Mesenchymal stem cell (in vitro differentiated cells and primary cell): ENCODE data around the gene PDLIM1.

Experiments
- DNase-seq: peaks from one replicate; pipeline ENCODE4 v3.0.0-alpha.2; 2013
- H2AFZ ChIP-seq: one replicate; pipeline ENCODE4 v1.6.1; 2013; ENCODE audit warnings: low read depth, mild to moderate bottlenecking, control low read depth, inconsistent platforms, low read length, moderate library complexity
- H2AK5ac ChIP-seq: 2 replicates; pipeline ENCODE4 v1.6.1; 2013; ENCODE audit warnings: low read length, moderate library complexity, mild to moderate bottlenecking, inconsistent platforms; ENCODE audit not compliant: severe bottlenecking
- H2BK120ac ChIP-seq: one replicate; pipeline ENCODE4 v1.6.1; 2013; ENCODE audit warnings: low read depth, mild to moderate bottlenecking, inconsistent platforms, low read length, moderate library complexity
- H2BK12ac ChIP-seq, 2 experiments: one replicate each; pipeline ENCODE4 v1.6.1; 2013; ENCODE audit warnings: inconsistent platforms in 2 of 2, low read length in 2 of 2, mild to moderate bottlenecking in 2 of 2, moderate library complexity in 2 of 2, control low read depth in 1 of 2
- H2BK15ac ChIP-seq: one replicate; pipeline ENCODE4 v1.6.1; 2013; ENCODE audit warnings: mild to moderate bottlenecking, low read depth, inconsistent platforms; ENCODE audit not compliant: poor library complexity, severe bottlenecking
- H2BK5ac ChIP-seq: 2 replicates; pipeline ENCODE4 v1.6.1; 2013; ENCODE audit warnings: low read depth, mild to moderate bottlenecking, low read length, control low read depth, inconsistent platforms; ENCODE audit not compliant: poor library complexity, severe bottlenecking
- H3K14ac ChIP-seq, 2 experiments: one replicate each; pipeline ENCODE4 v1.6.1; 2013; ENCODE audit warnings: inconsistent platforms in 2 of 2, low read length in 2 of 2, control low read depth in 1 of 2, mild to moderate bottlenecking in 1 of 2, moderate library complexity in 1 of 2
- H3K18ac ChIP-seq, 2 experiments: one replicate each; pipeline ENCODE4 v1.6.1; 2013; ENCODE audit warnings: inconsistent platforms in 2 of 2, low read length in 2 of 2, control low read depth in 1 of 2, low read depth in 1 of 2, mild to moderate bottlenecking in 1 of 2
- H3K23ac ChIP-seq, 2 experiments: one replicate each; pipeline ENCODE4 v1.6.1; 2013; ENCODE audit warnings: inconsistent platforms in 2 of 2, low read length in 2 of 2, mild to moderate bottlenecking in 2 of 2, moderate library complexity in 2 of 2, control low read depth in 1 of 2
- H3K27ac ChIP-seq: 2 replicates; pipeline ENCODE4 v1.5.1; 2013; ENCODE audit warnings: mild to moderate bottlenecking, moderate library complexity, low read length, control low read depth, inconsistent platforms; ENCODE audit not compliant: poor library complexity, severe bottlenecking
- H3K27me3 ChIP-seq, 2 experiments: 2 replicates each; pipeline versions ENCODE4 v1.6.1 to v1.7.0; 2013; ENCODE audit warnings: low read length in 2 of 2, mild to moderate bottlenecking in 2 of 2, moderate library complexity in 2 of 2, control low read depth in 1 of 2, inconsistent platforms in 1 of 2; ENCODE audit not compliant: control insufficient read depth in 1 of 2, insufficient read depth in 1 of 2
- H3K36me3 ChIP-seq, 2 experiments: 2 replicates each; pipeline versions ENCODE4 v1.6.1 to v1.7.0; 2013; ENCODE audit warnings: low read length in 2 of 2, control low read depth in 1 of 2, inconsistent platforms in 1 of 2, low read depth in 1 of 2, mild to moderate bottlenecking in 1 of 2; ENCODE audit not compliant: insufficient read depth in 2 of 2, control insufficient read depth in 1 of 2
- H3K4ac ChIP-seq, 2 experiments: one replicate each; pipeline ENCODE4 v1.6.1; 2013; ENCODE audit warnings: inconsistent platforms in 2 of 2, low read length in 2 of 2, mild to moderate bottlenecking in 2 of 2, moderate library complexity in 2 of 2, control low read depth in 1 of 2, low read depth in 1 of 2
- H3K4me1 ChIP-seq: 2 replicates; pipeline ENCODE4 v1.6.1; 2013; ENCODE audit warnings: low read depth, low read length, control low read depth; ENCODE audit not compliant: control insufficient read depth, insufficient read depth
- H3K4me2 ChIP-seq: 2 replicates; pipeline ENCODE4 v1.6.1; 2013; ENCODE audit warnings: low read length, mild to moderate bottlenecking, inconsistent platforms; ENCODE audit not compliant: poor library complexity, severe bottlenecking
- H3K4me3 ChIP-seq, 2 experiments: 2 replicates each; pipeline versions ENCODE4 v1.5.1 to v1.7.0; 2013; ENCODE audit warnings: low read length in 2 of 2, mild to moderate bottlenecking in 2 of 2, control low read depth in 1 of 2, low read depth in 1 of 2; ENCODE audit not compliant: insufficient read depth in 1 of 2
- H3K79me1 ChIP-seq: replicated peaks from 2 replicates; pipeline ENCODE4 v1.6.1; 2013; ENCODE audit warnings: mild to moderate bottlenecking, control low read depth, low read length, inconsistent platforms; ENCODE audit not compliant: poor library complexity, severe bottlenecking
- H3K9ac ChIP-seq: 2 replicates; pipeline ENCODE4 v1.7.0; 2013; ENCODE audit warnings: mild to moderate bottlenecking, low read length, moderate library complexity
- H3K9me3 ChIP-seq: 2 replicates; pipeline ENCODE4 v1.7.0; 2013; ENCODE audit warnings: mild to moderate bottlenecking, low read length; ENCODE audit not compliant: control insufficient read depth
- H4K8ac ChIP-seq: one replicate; pipeline ENCODE4 v1.6.1; 2013; ENCODE audit warnings: inconsistent platforms, mild to moderate bottlenecking, low read length, moderate library complexity
- H4K91ac ChIP-seq: one replicate; pipeline ENCODE4 v1.6.1; 2013; ENCODE audit warnings: mild to moderate bottlenecking, low read length, inconsistent platforms
- WGBS: methylation state at CpG from one replicate; pipeline ENCODE4 v1.1.7; 2013; ENCODE audit warnings: mixed read lengths; 5-methylcytosine and 5-hydroxymethylcytosine counted together

The PDLIM1 gene

GRCh38 chr10:95250856-95251255, 39.9 kb downstream of the PDLIM1 start:
- H3K14ac ChIP-seq = no peak overlapping the region
- no peak overlapping the region for H3K4me2 ChIP-seq
- H3K4me3 ChIP-seq = no peak overlapping the region
- H2BK5ac ChIP-seq = no peak overlapping the region
- H4K91ac ChIP-seq = no peak overlapping the region
- H4K8ac ChIP-seq = no peak overlapping the region
- H3K27me3 ChIP-seq = no peaks in the 10 kb centered on the region
- WGBS = 99% methylated on average over 4 of the region's 4 CpGs
- H3K4me1 ChIP-seq = peaks cover 17% of the 10 kb centered on the region
- peaks cover 24% of the 10 kb centered on the region for H3K79me1 ChIP-seq
- H3K9ac ChIP-seq = no peak overlapping the region
- no peak overlapping the region for H2BK120ac ChIP-seq
- no peaks in the 10 kb centered on the region for H3K9me3 ChIP-seq
- H3K18ac ChIP-seq = no peak overlapping the region
- H3K36me3 ChIP-seq = peaks cover 0 to 20% of the 10 kb centered on the region in 2 experiments
- H2BK15ac ChIP-seq = no peak overlapping the region
- H2AFZ ChIP-seq = no peak overlapping the region
- H3K23ac ChIP-seq = no peak overlapping the region
- no peak for DNase-seq
- peak overlapping the region; percentile 11 for H2AK5ac ChIP-seq
- no peak overlapping the region for H3K27ac ChIP-seq
- H2BK12ac ChIP-seq = no peak overlapping the region
- no peak overlapping the region for H3K4ac ChIP-seq

GRCh38 chr10:95249467-95249866, 41.3 kb downstream of the PDLIM1 start:
- WGBS = 76% methylated on average over 3 of the region's 3 CpGs
- Histone ChIP-seq H2BK120ac (no peak overlapping the region), H2BK12ac (no peak overlapping the region), H3K14ac (no peak overlapping the region), H3K4me2 (no peak overlapping the region), H3K18ac (no peak overlapping the region), H3K9ac (no peak overlapping the region), H3K79me1 (peaks cover 24% of the 10 kb centered on the region), H2AK5ac (peak overlapping the region; percentile 33), H3K27ac (no peak overlapping the region), H3K9me3 (no peaks in the 10 kb centered on the region), H3K4me3 (no peak overlapping the region), H2BK5ac (no peak overlapping the region), H3K23ac (no peak overlapping the region), H2AFZ (no peak overlapping the region), H3K36me3 (peaks cover 0 to 26% of the 10 kb centered on the region in 2 experiments), H4K8ac (no peak overlapping the region), H3K4ac (no peak overlapping the region), H3K27me3 (no peaks in the 10 kb centered on the region), H3K4me1 (peaks cover 21% of the 10 kb centered on the region), H4K91ac (no peak overlapping the region), H2BK15ac (no peak overlapping the region)
- DNase-seq = no peak

GRCh38 chr10:95248989-95249388, 41.8 kb downstream of the PDLIM1 start:
- Histone ChIP-seq H2AFZ (no peak overlapping the region), H4K91ac (peak overlapping the region; percentile 8), H3K36me3 (peaks cover 0 to 26% of the 10 kb centered on the region in 2 experiments), H3K23ac (no peak overlapping the region), H3K9me3 (no peaks in the 10 kb centered on the region), H3K9ac (no peak overlapping the region), H2BK120ac (no peak overlapping the region), H3K4me3 (no peak overlapping the region), H3K4me1 (peaks cover 21% of the 10 kb centered on the region), H3K79me1 (peaks cover 24% of the 10 kb centered on the region), H3K18ac (peak overlapping the region; percentile 6 to 13), H3K4ac (no peak overlapping the region), H3K27me3 (no peaks in the 10 kb centered on the region), H3K27ac (no peak overlapping the region), H4K8ac (no peak overlapping the region), H2BK5ac (no peak overlapping the region), H2BK15ac (no peak overlapping the region), H2AK5ac (no peak overlapping the region), H3K4me2 (no peak overlapping the region), H2BK12ac (no peak overlapping the region), H3K14ac (peak overlapping the region in 1 of 2 experiments; percentile 5)
- 83% methylated on average over 3 of the region's 3 CpGs for WGBS
- DNase-seq = no peak

- Histone ChIP-seq H2BK15ac (no peak overlapping the region), H2AK5ac (peak overlapping the region; percentile 5), H2BK12ac (no peak overlapping the region), H3K14ac (peak overlapping the region in 1 of 2 experiments; percentile 46), H3K4me2 (no peak overlapping the region), H3K9me3 (no peaks in the 10 kb centered on the region), H3K79me1 (peaks cover 22% of the 10 kb centered on the region), H3K18ac (peak overlapping the region; percentile 12 to 75), H4K8ac (peak overlapping the region; percentile 8), H2AFZ (no peak overlapping the region), H3K4me3 (no peak overlapping the region), H3K36me3 (peaks cover 0 to 26% of the 10 kb centered on the region in 2 experiments), H3K9ac (peak overlapping the region; percentile 16), H3K4me1 (peaks cover 21% of the 10 kb centered on the region), H4K91ac (peak overlapping the region; percentile 19), H2BK5ac (no peak overlapping the region), H3K27me3 (no peaks in the 10 kb centered on the region), H3K4ac (no peak overlapping the region), H2BK120ac (peak overlapping the region; percentile 29), H3K27ac (peak overlapping the region; percentile 58), H3K23ac (no peak overlapping the region)
- DNase-seq = no peak
- WGBS = 87% methylated on average over 6 of the region's 7 CpGs
These were observed 42.8 kb downstream of the PDLIM1 start for GRCh38 chr10:95247881-95248583.
